ENCODE data around the gene RASGRF1. TPM values are rescaled to one million over a fixed set of nuclear protein-coding genes. Genes with fewer than 3 reads are reported as not detected.

Gene RASGRF1
- total RNA-seq, 2 experiments from 2014 or later, result 3.0 to 4.5 TPM

DNA sequence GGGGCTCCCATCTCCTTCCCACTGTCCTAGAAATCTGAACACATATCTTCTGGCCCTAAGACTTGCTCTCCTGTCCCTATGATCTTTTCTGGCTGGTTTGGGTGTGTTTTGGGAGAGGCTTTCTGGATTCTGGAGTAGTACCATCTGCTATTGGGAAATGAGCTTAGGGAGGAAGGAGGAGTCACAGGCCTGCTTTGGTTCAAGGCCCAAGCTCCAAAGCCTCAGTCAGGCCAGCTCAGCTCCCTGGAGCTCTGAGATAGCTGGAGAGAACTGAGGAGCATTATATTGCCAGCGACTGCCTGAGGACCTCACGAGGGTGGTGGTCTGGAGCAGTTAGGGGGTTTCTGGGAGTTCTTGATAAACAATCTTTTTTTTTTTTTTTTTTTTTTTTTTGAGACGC lies 18.7 kb downstream of the RASGRF1 start:
- Histone ChIP-seq H3K9me2 (ENCODE audit: insufficient read depth, low read length) (no peaks in the 10 kb centered on the region), H3K79me2 (ENCODE audit: insufficient read depth, low read depth, low read length) (no peaks in the 10 kb centered on the region), H3K36me3 (ENCODE audit: insufficient read depth, low read length) (no peaks in the 10 kb centered on the region), H2AFZ (ENCODE audit: low read length) (no peak overlapping the region), H3K27ac (ENCODE audit: low read depth, low read length, poor library complexity, severe bottlenecking) (no peak overlapping the region), H3K4me2 (ENCODE audit: low read length) (no peak overlapping the region), H3K4me1 (ENCODE audit: insufficient read depth, low read length, poor library complexity, severe bottlenecking) (no peaks in the 10 kb centered on the region), H3K9me3 (ENCODE audit: low read length) (no peaks in the 10 kb centered on the region), H3K4me3 (ENCODE audit: low read depth, low read length, poor library complexity, severe bottlenecking) (no peak overlapping the region), H4K20me1 (ENCODE audit: insufficient read depth, low read length) (no peaks in the 10 kb centered on the region)
- intact Hi-C loops (cut with micrococcal nuclease; ENCODE audit: unreplicated experiment), result no loop called here
- no peak for DNase-seq (ENCODE audit: low spot score)
- BruUV-seq (replicated peaks), result no TSS peak
- POLR2A ChIA-PET, result interaction anchor here (0.6 to 1.0 kb wide), 2 partner anchors 46 to 550 kb away, joined by 3 to 4 read pairs; no protein-coding TSS in a partner anchor
- TF ChIP-seq, protein P1, sequence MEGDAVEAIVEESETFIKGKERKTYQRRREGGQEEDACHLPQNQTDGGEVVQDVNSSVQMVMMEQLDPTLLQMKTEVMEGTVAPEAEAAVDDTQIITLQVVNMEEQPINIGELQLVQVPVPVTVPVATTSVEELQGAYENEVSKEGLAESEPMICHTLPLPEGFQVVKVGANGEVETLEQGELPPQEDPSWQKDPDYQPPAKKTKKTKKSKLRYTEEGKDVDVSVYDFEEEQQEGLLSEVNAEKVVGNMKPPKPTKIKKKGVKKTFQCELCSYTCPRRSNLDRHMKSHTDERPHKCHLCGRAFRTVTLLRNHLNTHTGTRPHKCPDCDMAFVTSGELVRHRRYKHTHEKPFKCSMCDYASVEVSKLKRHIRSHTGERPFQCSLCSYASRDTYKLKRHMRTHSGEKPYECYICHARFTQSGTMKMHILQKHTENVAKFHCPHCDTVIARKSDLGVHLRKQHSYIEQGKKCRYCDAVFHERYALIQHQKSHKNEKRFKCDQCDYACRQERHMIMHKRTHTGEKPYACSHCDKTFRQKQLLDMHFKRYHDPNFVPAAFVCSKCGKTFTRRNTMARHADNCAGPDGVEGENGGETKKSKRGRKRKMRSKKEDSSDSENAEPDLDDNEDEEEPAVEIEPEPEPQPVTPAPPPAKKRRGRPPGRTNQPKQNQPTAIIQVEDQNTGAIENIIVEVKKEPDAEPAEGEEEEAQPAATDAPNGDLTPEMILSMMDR (conservative IDR thresholded peaks at IDR 0.05; ENCODE audit: low read length), result no peak
- TF ChIP-seq EZH2phosphoT487 (IDR thresholded peaks at IDR 0.05; ENCODE audit: borderline replicate concordance, low read depth, low read length), result no peak
- CTCF ChIA-PET (ENCODE audit: unreplicated experiment), result no interaction called here

DNA sequence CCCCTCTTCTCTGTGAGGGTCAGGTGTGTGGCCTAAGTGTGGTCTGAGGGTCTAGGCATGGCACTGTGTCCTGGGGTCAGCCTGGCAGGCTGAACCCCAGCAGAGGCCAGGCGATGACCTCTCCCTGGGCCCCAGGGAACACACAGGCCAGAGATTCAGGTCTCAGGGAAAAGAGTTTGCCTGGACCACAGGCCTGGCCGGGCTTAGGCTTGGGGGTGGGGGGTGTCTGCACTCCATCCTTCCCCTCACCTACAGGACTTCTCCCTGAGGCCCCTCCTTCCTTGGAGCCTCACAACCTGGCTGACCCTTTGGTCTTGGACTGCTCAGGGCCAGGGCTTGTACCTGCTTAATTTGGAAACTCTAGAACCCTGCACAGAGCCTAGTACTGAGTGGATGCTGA lies 21.8 kb downstream of the RASGRF1 start:
- Histone ChIP-seq H3K4me3 (ENCODE audit: low read depth, low read length, poor library complexity, severe bottlenecking) (no peak overlapping the region), H3K4me1 (ENCODE audit: insufficient read depth, low read length, poor library complexity, severe bottlenecking) (no peaks in the 10 kb centered on the region), H4K20me1 (ENCODE audit: insufficient read depth, low read length) (no peaks in the 10 kb centered on the region), H3K36me3 (ENCODE audit: insufficient read depth, low read length) (no peaks in the 10 kb centered on the region), H3K4me2 (ENCODE audit: low read length) (no peak overlapping the region), H3K9me2 (ENCODE audit: insufficient read depth, low read length) (no peaks in the 10 kb centered on the region), H2AFZ (ENCODE audit: low read length) (no peak overlapping the region), H3K79me2 (ENCODE audit: insufficient read depth, low read depth, low read length) (no peaks in the 10 kb centered on the region), H3K27ac (ENCODE audit: low read depth, low read length, poor library complexity, severe bottlenecking) (no peak overlapping the region), H3K9me3 (ENCODE audit: low read length) (no peaks in the 10 kb centered on the region)
- BruUV-seq (replicated peaks), result no TSS peak
- TF ChIP-seq EZH2phosphoT487 (IDR thresholded peaks at IDR 0.05; ENCODE audit: borderline replicate concordance, low read depth, low read length), result no peak
- TF ChIP-seq, protein P1 (conservative IDR thresholded peaks at IDR 0.05; ENCODE audit: low read length), result no peak
- no peak for DNase-seq (ENCODE audit: low spot score)
- intact Hi-C loops (cut with micrococcal nuclease; ENCODE audit: unreplicated experiment), result no loop called here
- ChIA-PET POLR2A (no interaction called here), CTCF (ENCODE audit: unreplicated experiment) (no interaction called here)

GRCh38 chr15:79067969-79068368 lies 22.6 kb downstream of the RASGRF1 start:
- no peaks in the 10 kb centered on the region for H3K9me2 ChIP-seq (ENCODE audit: insufficient read depth, low read length)
- H3K27ac ChIP-seq (ENCODE audit: low read depth, low read length, poor library complexity, severe bottlenecking), result no peak overlapping the region
- no peaks in the 10 kb centered on the region for H4K20me1 ChIP-seq (ENCODE audit: insufficient read depth, low read length)
- POLR2A ChIA-PET, result no interaction called here
- TF ChIP-seq EZH2phosphoT487 (IDR thresholded peaks at IDR 0.05; ENCODE audit: borderline replicate concordance, low read depth, low read length), result no peak
- TF ChIP-seq, protein P1 (conservative IDR thresholded peaks at IDR 0.05; ENCODE audit: low read length), result no peak
- no peak overlapping the region for H2AFZ ChIP-seq (ENCODE audit: low read length)
- BruUV-seq (replicated peaks), result no TSS peak
- intact Hi-C loops (cut with micrococcal nuclease; ENCODE audit: unreplicated experiment), result no loop called here
- H3K36me3 ChIP-seq (ENCODE audit: insufficient read depth, low read length), result no peaks in the 10 kb centered on the region
- H3K4me3 ChIP-seq (ENCODE audit: low read depth, low read length, poor library complexity, severe bottlenecking), result no peak overlapping the region
- H3K79me2 ChIP-seq (ENCODE audit: insufficient read depth, low read depth, low read length), result no peaks in the 10 kb centered on the region
- H3K4me1 ChIP-seq (ENCODE audit: insufficient read depth, low read length, poor library complexity, severe bottlenecking), result no peaks in the 10 kb centered on the region
- CTCF ChIA-PET (ENCODE audit: unreplicated experiment), result no interaction called here
- DNase-seq (ENCODE audit: low spot score), result no peak
- H3K4me2 ChIP-seq (ENCODE audit: low read length), result no peak overlapping the region
- no peaks in the 10 kb centered on the region for H3K9me3 ChIP-seq (ENCODE audit: low read length)

Measured in OCI-LY7 (cell line).